ENCODE results near the gene ZIC3.

Gene ZIC3

DNA sequence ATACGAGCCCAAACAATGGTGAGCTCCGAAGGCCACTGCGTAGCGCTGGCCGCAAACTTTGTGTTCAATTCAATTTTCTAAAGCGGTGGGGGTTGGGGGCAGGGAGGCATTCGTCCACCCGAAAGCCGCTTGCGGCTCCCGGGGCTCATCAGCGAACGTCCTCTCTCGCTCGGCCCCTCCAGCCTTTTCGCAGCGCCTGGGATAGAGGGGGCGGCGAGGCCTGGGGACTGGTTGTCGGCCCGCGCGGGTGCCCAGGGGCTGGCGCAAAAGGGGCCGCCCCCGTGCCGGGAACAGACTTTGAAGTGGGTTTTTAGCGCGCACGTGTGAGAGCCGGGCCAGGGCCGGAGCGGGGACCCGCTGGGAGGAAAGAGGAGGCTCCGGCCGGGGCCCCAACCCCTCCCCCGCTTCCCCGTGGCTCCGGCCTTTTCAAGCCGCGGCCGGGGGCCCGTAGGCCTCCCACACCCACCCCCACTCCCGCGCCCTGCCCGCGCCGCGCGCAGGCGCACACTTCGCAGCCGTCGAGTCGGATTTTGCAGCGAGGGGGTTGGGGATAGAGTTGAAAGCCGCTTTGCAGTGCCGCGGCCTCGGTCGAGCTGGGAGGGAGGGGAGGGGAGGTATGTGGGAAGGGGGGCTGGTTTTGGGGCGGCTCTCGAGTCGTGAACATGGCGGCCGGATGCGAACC is 8.3 kb downstream of the ZIC3 start:
- no peak for DNase-seq

DNA sequence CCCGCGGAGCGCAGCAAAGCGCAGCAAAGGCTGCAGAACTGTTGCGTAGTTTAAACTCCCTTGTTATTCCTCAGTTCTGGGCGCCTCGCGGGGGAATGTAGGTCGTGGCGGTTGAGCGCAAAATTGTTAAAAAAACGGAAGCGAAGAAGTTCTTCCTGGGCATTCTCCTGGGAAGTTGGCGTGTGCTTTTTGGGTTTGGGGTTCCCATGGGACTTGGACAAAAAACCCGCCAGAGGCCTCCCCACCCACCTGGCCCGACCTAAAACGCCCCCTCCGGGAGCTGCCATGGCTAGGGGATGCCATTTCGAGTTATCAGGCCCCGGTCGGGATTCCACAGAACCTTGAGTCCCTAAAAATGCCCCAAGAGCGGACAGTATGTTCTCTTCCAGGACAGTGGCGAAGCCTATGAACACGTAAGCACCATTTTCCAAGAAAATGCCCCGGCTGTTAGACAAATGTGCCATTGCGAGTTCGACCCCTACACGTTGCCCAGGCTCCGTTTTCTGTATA is 8.9 kb downstream of the ZIC3 start:
- no peak for DNase-seq

DNA sequence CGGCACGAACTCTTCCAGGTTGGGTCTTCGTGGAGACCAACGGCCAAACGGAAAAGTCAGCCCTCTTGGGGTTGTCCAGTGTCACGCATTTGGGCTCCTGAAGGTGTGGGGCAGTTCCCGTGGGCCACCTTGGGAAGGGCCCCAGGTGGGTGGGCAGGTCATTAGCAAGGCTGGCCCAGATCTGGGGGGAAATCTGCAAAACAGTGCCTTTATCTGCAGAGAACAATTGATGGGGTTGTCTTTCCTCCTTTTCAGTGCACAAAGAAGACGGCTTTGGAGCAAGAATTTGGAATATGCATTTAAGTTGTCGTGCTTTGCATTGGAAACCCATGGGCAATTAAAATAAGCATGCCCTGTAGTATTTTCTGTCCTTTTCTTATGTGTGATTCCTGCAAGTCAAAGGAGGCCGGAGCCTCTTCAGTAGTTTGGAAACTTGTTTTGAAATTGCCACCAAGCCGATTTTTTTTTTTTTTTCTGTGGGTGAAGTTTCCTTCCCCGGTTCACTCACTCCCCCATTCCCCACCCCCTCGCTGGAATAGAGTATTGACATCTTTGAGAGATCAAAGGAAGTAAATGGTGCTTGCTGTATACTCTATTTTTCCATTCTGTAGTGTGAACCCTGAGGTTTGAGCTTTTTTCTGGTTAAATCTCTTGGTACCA is 9.8 kb downstream of the ZIC3 start:
- DNase-seq = no peak

GRCh38 chrX:137587151-137587550 is 21.2 kb downstream of the ZIC3 start:
- no peak for DNase-seq

DNA sequence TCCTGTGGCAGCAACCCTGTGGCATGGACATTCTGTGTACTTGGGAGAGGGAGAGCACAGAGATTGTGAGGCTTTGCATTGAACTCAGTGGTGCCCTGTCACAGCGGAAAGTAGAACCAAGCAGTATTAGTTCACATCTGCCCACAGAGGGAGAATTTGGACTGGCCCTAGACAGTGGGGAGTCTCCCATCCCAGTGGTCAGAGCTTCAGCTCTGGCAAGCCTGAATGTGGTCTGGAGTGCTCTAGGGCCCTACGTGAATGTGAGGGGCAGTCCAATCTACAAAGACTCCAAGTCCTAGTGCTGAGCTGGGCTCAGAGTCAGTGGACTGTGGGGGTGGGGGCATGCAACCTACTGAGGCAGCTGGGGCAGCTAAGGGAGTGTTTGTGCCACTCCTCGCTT is 34.8 kb downstream of the ZIC3 start:
- no peak for DNase-seq

Measured in activated CD4-positive, alpha-beta T cell treated with anti-CD3 and anti-CD28 coated beads, Interleukin-2, amount 50 U/mL, for 1 hour (primary cell).